H1 (cell line): ENCODE measurements around the gene SRP9. TPM values are rescaled to one million over a fixed set of nuclear protein-coding genes. Genes with fewer than 3 reads are reported as not detected.

Experiments used
- CTCF ChIA-PET: fragments of 300-600 bp; sonication (Branson Sonifier 250); formaldehyde crosslinking; loops from one replicate; lab custom pipeline; 2021; ENCODE audit not compliant: partially characterized antibody; lab: Charles Lee
- POLR2A ChIA-PET: fragments of 300-600 bp; sonication (Branson Sonifier 250); formaldehyde crosslinking; loops from one replicate; lab custom pipeline; 2021; ENCODE audit warnings: inconsistent platforms; ENCODE audit not compliant: partially characterized antibody; lab: Charles Lee
- DNase-seq, 2 experiments: peaks; one replicate each; pipeline versions ENCODE4 v3.0.0 to v3.0.0-alpha.2; 2010 to 2022; ENCODE audit warnings: low spot score in 2 of 2, low read depth in 1 of 2, mixed read lengths in 1 of 2
- FAIRE-seq: peaks from 2 replicates; lab custom pipeline; 2011; peaks lifted over from hg19 to GRCh38; lab: Jason Lieb, UNC
- H2AFZ ChIP-seq: 2 replicates; pipeline ENCODE4 v1.8.1; 2012; ENCODE audit warnings: low read length, inconsistent platforms
- H2AK5ac ChIP-seq: 2 replicates; pipeline ENCODE4 v1.6.1; 2013; ENCODE audit warnings: low read depth, low read length
- H2BK120ac ChIP-seq: replicated peaks from 2 replicates; pipeline ENCODE3; 2013; ENCODE audit warnings: low read depth, low read length, inconsistent platforms
- H2BK12ac ChIP-seq: 2 replicates; pipeline ENCODE4 v1.6.1; 2013; ENCODE audit warnings: low read depth, low read length
- H2BK15ac ChIP-seq: 2 replicates; pipeline ENCODE4 v1.6.1; 2013; ENCODE audit warnings: low read length
- H2BK20ac ChIP-seq: 2 replicates; pipeline ENCODE4 v1.6.1; 2013; ENCODE audit warnings: low read length
- H2BK5ac ChIP-seq: 2 replicates; pipeline ENCODE4 v1.6.1; 2013; ENCODE audit warnings: low read depth, low read length
- H3K14ac ChIP-seq: 2 replicates; pipeline ENCODE4 v1.6.1; 2013; ENCODE audit warnings: inconsistent platforms; ENCODE audit not compliant: insufficient read length
- H3K18ac ChIP-seq: 2 replicates; pipeline ENCODE4 v1.6.1; 2013; ENCODE audit warnings: low read length; ENCODE audit errors: extremely low read depth
- H3K23ac ChIP-seq: 2 replicates; pipeline ENCODE4 v1.6.1; 2013; ENCODE audit warnings: inconsistent platforms; ENCODE audit not compliant: insufficient read length
- H3K23me2 ChIP-seq: 2 replicates; pipeline ENCODE4 v1.6.1; 2013; ENCODE audit warnings: low read depth, low read length
- H3K27ac ChIP-seq: 2 replicates; pipeline ENCODE4 v1.6.1; 2011; ENCODE audit warnings: low read depth, low read length, inconsistent platforms
- H3K27me3 ChIP-seq, 4 experiments: replicated peaks in 1 of 4; 1 replicate in 1 of 4; 2 replicates in 3 of 4; pipeline versions ENCODE4 v1.6.1 to v1.8.1; 2011 to 2013; ENCODE audit warnings: low read length in 3 of 4, mild to moderate bottlenecking in 3 of 4, inconsistent platforms in 2 of 4, mixed read lengths in 2 of 4, moderate library complexity in 1 of 4; ENCODE audit not compliant: control insufficient read depth in 3 of 4, insufficient read depth in 3 of 4; ENCODE audit errors: extremely low read depth in 1 of 4
- H3K36me3 ChIP-seq, 4 experiments: 2 replicates each; pipeline versions ENCODE4 v1.6.1 to v1.8.1; 2011 to 2013; ENCODE audit warnings: mild to moderate bottlenecking in 4 of 4, low read length in 3 of 4, moderate library complexity in 2 of 4, control low read depth in 1 of 4, inconsistent platforms in 1 of 4; ENCODE audit not compliant: insufficient read depth in 4 of 4, control insufficient read depth in 2 of 4
- H3K4ac ChIP-seq: replicated peaks from 2 replicates; pipeline ENCODE3; 2013; ENCODE audit warnings: low read length, low read depth, mixed read lengths, inconsistent platforms; ENCODE audit not compliant: insufficient read length
- H3K4me1 ChIP-seq, 4 experiments: replicated peaks in 1 of 4; 1 replicate in 1 of 4; 2 replicates in 3 of 4; pipeline versions ENCODE4 v1.6.1 to v1.8.1; 2011 to 2013; ENCODE audit warnings: low read length in 3 of 4, inconsistent platforms in 2 of 4, mixed read lengths in 1 of 4; ENCODE audit not compliant: insufficient read depth in 4 of 4, control insufficient read depth in 3 of 4
- H3K4me2 ChIP-seq, 2 experiments: 2 replicates each; pipeline versions ENCODE4 v1.6.1 to v1.8.1; 2011 to 2013; ENCODE audit warnings: low read depth in 2 of 2, low read length in 2 of 2, control low read depth in 1 of 2, inconsistent platforms in 1 of 2, mild to moderate bottlenecking in 1 of 2; ENCODE audit not compliant: insufficient read depth in 1 of 2
- H3K4me3 ChIP-seq, 4 experiments: fragments of 200-600, 300-600 bp in 1 of 4; sonication (generic), shearing (Covaris generic), sonication (Bioruptor Twin) in 1 of 4; 2 replicates each; pipeline versions ENCODE4 v1.5.1 to v1.8.1; 2011 to 2016; ENCODE audit warnings: low read length in 4 of 4, low read depth in 3 of 4, control low read depth in 2 of 4, inconsistent platforms in 2 of 4, mild to moderate bottlenecking in 2 of 4, mixed read lengths in 1 of 4, moderate library complexity in 1 of 4; ENCODE audit not compliant: insufficient read depth in 2 of 4; ENCODE audit errors: extremely low read depth in 1 of 4
- H3K56ac ChIP-seq: replicated peaks from 2 replicates; pipeline ENCODE3; 2013; ENCODE audit warnings: low read depth, mild to moderate bottlenecking, mixed read lengths, low read length, inconsistent platforms; ENCODE audit not compliant: insufficient read length
- H3K79me1 ChIP-seq: 2 replicates; pipeline ENCODE4 v1.6.1; 2013; ENCODE audit warnings: low read depth, low read length, control low read depth
- H3K79me2 ChIP-seq, 2 experiments: 2 replicates each; pipeline versions ENCODE4 v1.6.1 to v1.8.1; 2012 to 2013; ENCODE audit warnings: low read length in 2 of 2, mild to moderate bottlenecking in 2 of 2, inconsistent platforms in 1 of 2; ENCODE audit not compliant: insufficient read depth in 2 of 2, control insufficient read depth in 1 of 2
- H3K9ac ChIP-seq, 4 experiments: replicated peaks in 1 of 4; 1 replicate in 1 of 4; 2 replicates in 3 of 4; pipeline versions ENCODE4 v1.6.1 to v1.8.1; 2011 to 2013; ENCODE audit warnings: low read depth in 3 of 4, low read length in 3 of 4, control low read depth in 2 of 4, mild to moderate bottlenecking in 2 of 4, moderate library complexity in 2 of 4, inconsistent platforms in 1 of 4; ENCODE audit errors: extremely low read depth in 1 of 4
- H3K9me3 ChIP-seq, 2 experiments: 2 replicates each; pipeline versions ENCODE4 v1.6.1 to v1.8.1; 2012 to 2013; ENCODE audit warnings: mild to moderate bottlenecking in 2 of 2, moderate library complexity in 2 of 2, control low read depth in 1 of 2, inconsistent platforms in 1 of 2, low read depth in 1 of 2, low read length in 1 of 2, mixed read lengths in 1 of 2; ENCODE audit not compliant: insufficient read depth in 2 of 2
- H4K20me1 ChIP-seq, 2 experiments: replicated peaks in 1 of 2; 2 replicates each; pipeline versions ENCODE3 to v1.8.1; 2011 to 2013; ENCODE audit warnings: inconsistent platforms in 2 of 2, low read length in 2 of 2, mild to moderate bottlenecking in 1 of 2; ENCODE audit not compliant: insufficient read depth in 2 of 2, control insufficient read depth in 1 of 2
- H4K5ac ChIP-seq: 2 replicates; pipeline ENCODE4 v1.6.1; 2013; ENCODE audit warnings: low read length, low read depth, mixed read lengths, inconsistent platforms; ENCODE audit not compliant: insufficient read length
- H4K8ac ChIP-seq: 2 replicates; pipeline ENCODE4 v1.8.0; 2013; ENCODE audit warnings: mild to moderate bottlenecking, moderate library complexity, low read length, inconsistent platforms; ENCODE audit not compliant: insufficient read depth; ENCODE audit errors: extremely low read depth
- H4K91ac ChIP-seq: replicated peaks from 2 replicates; pipeline ENCODE3; 2013; ENCODE audit warnings: low read length, mixed read lengths, inconsistent platforms; ENCODE audit not compliant: insufficient read length
- ASH2L ChIP-seq: fragments of 200-600, 300-600 bp; sonication (generic); IDR thresholded peaks from one replicate; pipeline ENCODE4 v1.7.1; 2017; ENCODE audit warnings: low read length
- BACH1 ChIP-seq: IDR thresholded peaks from 2 replicates; pipeline ENCODE4 v1.6.1; 2012; ENCODE audit warnings: low read length, improper control_type of control experiment
- CTBP2 ChIP-seq: IDR thresholded peaks from 2 replicates; pipeline ENCODE4 v1.7.0; 2011; ENCODE audit warnings: borderline replicate concordance, mild to moderate bottlenecking, moderate library complexity, mixed read lengths, low read length; ENCODE audit not compliant: insufficient read depth, insufficient read length
- JUN ChIP-seq: IDR thresholded peaks from 2 replicates; pipeline ENCODE4 v1.6.1; 2011; ENCODE audit warnings: low read depth, mild to moderate bottlenecking, improper control_type of control experiment, low read length
- JUND ChIP-seq: IDR thresholded peaks from 2 replicates; pipeline ENCODE4 v1.6.1; 2011; ENCODE audit warnings: mild to moderate bottlenecking, improper control_type of control experiment, low read length
- NANOG ChIP-seq: IDR thresholded peaks from 2 replicates; pipeline ENCODE4 v1.6.1; 2011; ENCODE audit warnings: low read length, low read depth, mild to moderate bottlenecking, inconsistent platforms; ENCODE audit not compliant: insufficient read depth, poor library complexity, severe bottlenecking
- POLR2A ChIP-seq, 2 experiments: IDR thresholded peaks; 1 replicate in 1 of 2; 2 replicates in 1 of 2; pipeline ENCODE4 v1.6.1; 2011; ENCODE audit warnings: low read depth in 2 of 2, low read length in 2 of 2, mild to moderate bottlenecking in 2 of 2; ENCODE audit errors: control extremely low read depth in 1 of 2
- POU5F1 ChIP-seq: IDR thresholded peaks from 2 replicates; pipeline ENCODE4 v1.6.1; 2011; ENCODE audit warnings: low read depth, mild to moderate bottlenecking, low read length, moderate library complexity
- RNF2 ChIP-seq: fragments of 200-900, 300-1000 bp; sonication (generic); IDR thresholded peaks from 2 replicates; pipeline ENCODE4 v1.7.1; 2016; ENCODE audit warnings: borderline replicate concordance, low read depth, mild to moderate bottlenecking, antibody characterized with exemption, low read length; ENCODE audit not compliant: poor library complexity, severe bottlenecking; ENCODE audit errors: missing control alignments
- SP2 ChIP-seq: IDR thresholded peaks from 2 replicates; pipeline ENCODE4 v1.6.1; 2012; ENCODE audit warnings: mild to moderate bottlenecking, low read length, inconsistent platforms
- SP4 ChIP-seq: IDR thresholded peaks from 2 replicates; pipeline ENCODE4 v1.6.1; 2012; ENCODE audit warnings: low read length, inconsistent platforms
- TBP ChIP-seq: IDR thresholded peaks from 2 replicates; pipeline ENCODE4 v1.6.1; 2011; ENCODE audit warnings: low read depth, low read length, improper control_type of control experiment
- WGBS, 2 experiments: shearing (Covaris generic) in 1 of 2; methylation state at CpG; one replicate each; pipeline versions ENCODE4 v1.1.6 to v1.1.7; 2013 to 2015; ENCODE audit warnings: low lambda C conversion rate in 2 of 2, mixed read lengths in 2 of 2, inconsistent platforms in 1 of 2, low coverage in 1 of 2, missing lambda C conversion rate in 1 of 2; ENCODE audit not compliant: insufficient replicate concordance in 2 of 2, insufficient coverage in 1 of 2, insufficient read length in 1 of 2; ENCODE audit errors: extremely low coverage in 1 of 2, missing lambda C conversion rate in 1 of 2; 5-methylcytosine and 5-hydroxymethylcytosine counted together
- polyA plus RNA-seq, 7 experiments: library from polyadenylated mRNA; depleted of rRNA in 3 of 7; stranded (reverse) in 5 of 7; unstranded in 2 of 7; fragments of >200 nt in 5 of 7; fragments of 200-250 nt in 2 of 7; gene quantifications; 1 replicate in 5 of 7; 2 replicates in 1 of 7; 4 replicates in 1 of 7; pipeline versions ENCODE4 v1.2.1 to v1.2.3, GENCODE V29; 2011 to 2013; ENCODE audit warnings: missing spikeins in 2 of 7, mixed read lengths in 2 of 7
- total RNA-seq: library from RNA; stranded (reverse); fragmentation: NEBNext Ultra II Directional; extraction: Animal tissue kit (Norgen Biotek cat#: 25700); gene quantifications from 2 replicates; pipeline ENCODE4 v1.2.1, GENCODE V29; 2021
- TF ChIP-seq, protein P1 (sequence below): IDR thresholded peaks from 2 replicates; pipeline ENCODE4 v1.6.1; 2012; ENCODE audit warnings: inconsistent platforms
- TF ChIP-seq, protein P2 (sequence below): IDR thresholded peaks from 2 replicates; pipeline ENCODE4 v1.6.1; 2012; ENCODE audit warnings: inconsistent platforms

Gene SRP9
- total and polyA plus RNA-seq, 2 of the 8 experiments (the other 6 are each of a cell fraction or from before 2014, with no cell fraction given), result 446 to 572 TPM

DNA sequence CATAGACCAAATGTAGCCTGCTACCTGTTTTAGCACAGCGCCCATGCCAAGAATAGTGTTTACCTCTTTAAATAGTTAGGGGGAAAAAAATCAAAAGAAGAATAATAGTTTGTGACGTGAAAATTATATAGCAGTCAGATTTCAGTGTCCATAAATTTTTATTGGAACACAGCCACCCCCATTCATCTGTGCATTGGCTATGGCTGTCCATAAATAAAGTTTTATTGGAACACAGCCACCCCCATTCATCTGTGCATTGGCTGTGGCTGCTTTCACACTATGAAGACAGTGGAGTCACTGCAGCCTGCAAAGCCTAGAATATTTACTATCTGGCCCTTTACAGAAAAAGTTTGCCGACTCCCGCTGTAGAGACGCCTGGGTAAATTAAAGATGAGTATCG is 53.2 kb downstream of the SRP9 start:
- POLR2A ChIA-PET, result no interaction called here
- CTCF ChIA-PET, result interaction anchor here (0.9 kb wide), 1 partner anchor 15 kb away, joined by 3 read pairs; no protein-coding TSS in a partner anchor
- TF ChIP-seq ASH2L (no peak), SP2 (no peak), TBP (no peak), NANOG (no peak), BACH1 (no peak), JUN (no peak), POLR2A (IDR thresholded peaks at IDR 0.05; ENCODE audit: control extremely low read depth in 1 of 2, low read depth in 2 of 2, low read length in 2 of 2) (no peak), POU5F1 (no peak), CTBP2 (no peak), SP4 (no peak), RNF2 (no peak), JUND (no peak)
- TF ChIP-seq, protein P1, sequence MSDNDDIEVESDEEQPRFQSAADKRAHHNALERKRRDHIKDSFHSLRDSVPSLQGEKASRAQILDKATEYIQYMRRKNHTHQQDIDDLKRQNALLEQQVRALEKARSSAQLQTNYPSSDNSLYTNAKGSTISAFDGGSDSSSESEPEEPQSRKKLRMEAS, result no peak
- TF ChIP-seq, protein P2, sequence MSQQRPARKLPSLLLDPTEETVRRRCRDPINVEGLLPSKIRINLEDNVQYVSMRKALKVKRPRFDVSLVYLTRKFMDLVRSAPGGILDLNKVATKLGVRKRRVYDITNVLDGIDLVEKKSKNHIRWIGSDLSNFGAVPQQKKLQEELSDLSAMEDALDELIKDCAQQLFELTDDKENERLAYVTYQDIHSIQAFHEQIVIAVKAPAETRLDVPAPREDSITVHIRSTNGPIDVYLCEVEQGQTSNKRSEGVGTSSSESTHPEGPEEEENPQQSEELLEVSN, result no peak

More for the DNA sequence above, 53.2 kb downstream of the SRP9 start:
- no peak overlapping the region for H2BK120ac ChIP-seq
- H3K18ac ChIP-seq, result no peak overlapping the region
- H2BK15ac ChIP-seq, result no peak overlapping the region
- H4K91ac ChIP-seq, result no peak overlapping the region
- H3K9ac ChIP-seq, result no peak overlapping the region
- H3K23ac ChIP-seq, result no peak overlapping the region
- no peak overlapping the region for H3K4me2 ChIP-seq
- DNase-seq (no peak), FAIRE-seq (no peak)
- peaks cover 0 to 2% (median 0%) of the 10 kb centered on the region in 4 experiments; a peak in 4 of 7 replicates for H3K4me1 ChIP-seq
- H4K5ac ChIP-seq, result no peak overlapping the region
- no peaks in the 10 kb centered on the region for H3K27me3 ChIP-seq
- no peak overlapping the region for H3K14ac ChIP-seq
- no peak overlapping the region for H4K8ac ChIP-seq
- H3K36me3 ChIP-seq, result peaks cover 0 to 17% (median 15%) of the 10 kb centered on the region in 4 experiments; a peak in 5 of 8 replicates
- H2BK12ac ChIP-seq, result no peak overlapping the region
- H2BK20ac ChIP-seq, result no peak overlapping the region
- no peak overlapping the region for H2AFZ ChIP-seq
- no peak overlapping the region for H3K27ac ChIP-seq
- H3K9me3 ChIP-seq, result no peaks in the 10 kb centered on the region
- H3K23me2 ChIP-seq, result no peaks in the 10 kb centered on the region
- H2AK5ac ChIP-seq, result no peak overlapping the region
- H3K79me1 ChIP-seq, result no peaks in the 10 kb centered on the region
- WGBS, 2 experiments, result 95% methylated on average over 6 of the region's 6 CpGs; no CpG with 5 or more reads in 1 of the 2 experiments
- peaks cover 0 to 2% of the 10 kb centered on the region in 2 experiments for H4K20me1 ChIP-seq
- no peak overlapping the region for H3K4me3 ChIP-seq
- peaks cover 0 to 4% of the 10 kb centered on the region in 2 experiments; a peak in 1 of 4 replicates for H3K79me2 ChIP-seq
- no peak overlapping the region for H2BK5ac ChIP-seq
- no peak overlapping the region for H3K56ac ChIP-seq
- no peak overlapping the region for H3K4ac ChIP-seq
